DMS53 treated with DMSO at 0.1 percent for 48 hours (cell line): ENCODE results near the gene KXD1.
"Not testable (repeated sequence)": the region's sequence is repeated elsewhere in the genome, so short reads cannot be mapped to it uniquely, and the experiment has no call there.

Experiments used
- DNase-seq: peaks from one replicate; lab custom pipeline; 2025; ENCODE audit not compliant: unreplicated experiment; lab: John Stamatoyannopoulos, UW

Gene KXD1

GRCh38 chr19:18533058-18533457 lies 24.6 kb upstream of the KXD1 start:
- no peak for DNase-seq

GRCh38 chr19:18536475-18536874 lies 21.2 kb upstream of the KXD1 start:
- DNase-seq, result no peak

- DNase-seq, result no peak
These were observed 20.2 kb upstream of the KXD1 start for GRCh38 chr19:18537431-18537830.

GRCh38 chr19:18538115-18538514 lies 19.6 kb upstream of the KXD1 start:
- DNase-seq, result no peak

GRCh38 chr19:18539372-18539771 lies 18.3 kb upstream of the KXD1 start:
- DNase-seq, result no peak

GRCh38 chr19:18540200-18540599 lies 17.5 kb upstream of the KXD1 start:
- DNase-seq, result not testable (repeated sequence)

- DNase-seq, result no peak
These were observed 16.2 kb upstream of the KXD1 start for GRCh38 chr19:18541258-18541991.

GRCh38 chr19:18541992-18542940 lies 15.4 kb upstream of the KXD1 start:
- no peak for DNase-seq

GRCh38 chr19:18542941-18543813 lies 14.5 kb upstream of the KXD1 start, which contains the start of gene FKBP8:
FKBP8 (minus strand) TSS chr19:18543573; CDS start chr19:18541970, 1,603 bp downstream.
- DNase-seq, result peak; percentile 66

GRCh38 chr19:18543814-18544475 lies 13.7 kb upstream of the KXD1 start:
- DNase-seq, result peak; percentile 64

- no peak for DNase-seq
These were observed 6.0 kb upstream of the KXD1 start for GRCh38 chr19:18551631-18552030.

GRCh38 chr19:18558202-18558555 lies 509 bp downstream of the KXD1 start:
- DNase-seq, result no peak

- DNase-seq, result no peak
These were observed 934 bp downstream of the KXD1 start for GRCh38 chr19:18558604-18559003.

GRCh38 chr19:18559685-18560084 lies 2.0 kb downstream of the KXD1 start:
- no peak for DNase-seq

- no peak for DNase-seq
These were observed 4.4 kb downstream of the KXD1 start for GRCh38 chr19:18562086-18562485.

GRCh38 chr19:18566953-18567352 lies 9.3 kb downstream of the KXD1 start:
- DNase-seq, result no peak

GRCh38 chr19:18568367-18568766 lies 10.7 kb downstream of the KXD1 start:
- no peak for DNase-seq

GRCh38 chr19:18571564-18572344 lies 14.1 kb downstream of the KXD1 start, which contains the start of gene UBA52:
UBA52 (plus strand) TSS chr19:18571857; CDS start chr19:18573301, 1,444 bp downstream.
- DNase-seq, result peak; percentile 90

GRCh38 chr19:18574691-18575291 lies 17.1 kb downstream of the KXD1 start:
- DNase-seq, result no peak
